Kidney (tissue), 14 donors: Measurements from ENCODE around the gene RAD51B. TPM values are rescaled to one million over a fixed set of nuclear protein-coding genes. Genes with fewer than 3 reads are reported as not detected.
A peak's percentile ranks its signal among the peaks of the same experiment; 100 is the strongest.

Experiments
- DNase-seq, 5 donors: peaks; one replicate each; pipeline ENCODE4 v3.0.0-alpha.2; 2013 to 2020
- FAIRE-seq: peaks from 2 replicates; lab custom pipeline; 2012; peaks lifted over from hg19 to GRCh38; lab: Jason Lieb, UNC
- H3K27ac ChIP-seq, 2 donors: one replicate each; pipeline ENCODE4 v1.7.0; 2013; ENCODE audit warnings: low read depth in 2 of 2, low read length in 2 of 2, inconsistent platforms in 1 of 2
- H3K27me3 ChIP-seq: one replicate; pipeline ENCODE4 v1.7.1; 2013; ENCODE audit warnings: low read length, inconsistent platforms; ENCODE audit not compliant: control insufficient read depth, insufficient read depth
- H3K36me3 ChIP-seq, 3 donors: one replicate each; pipeline versions ENCODE4 v1.7.0 to v1.7.1; 2013; ENCODE audit warnings: low read length in 3 of 3, control low read depth in 1 of 3, inconsistent platforms in 1 of 3; ENCODE audit not compliant: insufficient read depth in 3 of 3, control insufficient read depth in 2 of 3
- H3K4me1 ChIP-seq, 3 donors: one replicate each; pipeline versions ENCODE4 v1.7.0 to v1.7.1; 2013; ENCODE audit warnings: low read length in 3 of 3, inconsistent platforms in 1 of 3, low read depth in 1 of 3; ENCODE audit not compliant: control insufficient read depth in 2 of 3, insufficient read depth in 2 of 3
- H3K4me3 ChIP-seq, 3 donors: one replicate each; pipeline versions ENCODE4 v1.7.0 to v1.8.1; 2013; ENCODE audit warnings: low read length in 3 of 3, control low read depth in 1 of 3, inconsistent platforms in 1 of 3
- H3K9ac ChIP-seq, 3 donors: one replicate each; pipeline versions ENCODE4 v1.7.0 to v1.7.1; 2013; ENCODE audit warnings: low read length in 3 of 3, control low read depth in 1 of 3, inconsistent platforms in 1 of 3
- H3K9me3 ChIP-seq, 3 donors: one replicate each; pipeline versions ENCODE4 v1.7.0 to v1.7.1; 2013; ENCODE audit warnings: low read length in 3 of 3, control low read depth in 1 of 3, inconsistent platforms in 1 of 3; ENCODE audit not compliant: control insufficient read depth in 2 of 3, insufficient read depth in 1 of 3
- CTCF ChIP-seq: IDR thresholded peaks from 3 replicates; pipeline ENCODE4 v1.5.1; 2012; ENCODE audit warnings: mild to moderate bottlenecking, moderate library complexity, borderline replicate concordance; ENCODE audit not compliant: insufficient read depth; ENCODE audit errors: extremely low read depth
- intact Hi-C: fragments of 100-400 bp; cut with DNase I; formaldehyde crosslinking; loops from one replicate; pipeline ENCODE4 v1.11.1; 2022
- polyA plus RNA-seq: library from polyadenylated mRNA; stranded (reverse); fragments of 350-450 nt; fragmentation: Illumina TruSeq; extraction: RNeasy Lipid Tissue Mini Kit (QIAGEN cat#74804); gene quantifications from one replicate; pipeline ENCODE4 v1.2.3, GENCODE V29; 2014; ENCODE audit warnings: low read depth, low replicate concordance; ENCODE audit not compliant: insufficient read depth
- total RNA-seq: library from RNA; stranded (reverse); fragmentation: NEBNext Ultra II Directional; extraction: Animal tissue kit (Norgen Biotek cat#: 25700); gene quantifications from one replicate; pipeline ENCODE4 v1.2.1, GENCODE V29; 2021
- donor health status: control.
- donor health status: control.
- donor health status: control.
- donor health status: control.
- donor health status: control.
- donor health status: DM: yes; HTN: yes; CAD: no.
- donor health status: Normal renal cell carcinoma (clear cell type).

RAD51B gene
- total and polyA plus RNA-seq, 2 donors from 2014 or later = 6.9 to 18.0 TPM

GRCh38 chr14:68509188-68509983 is 689.8 kb downstream of the RAD51B start:
- H3K9me3 ChIP-seq = no peaks in the 10 kb centered on the region
- no peaks in the 10 kb centered on the region for H3K27me3 ChIP-seq
- H3K36me3 ChIP-seq = no peaks in the 10 kb centered on the region
- no peak overlapping the region for H3K9ac ChIP-seq
- FAIRE-seq (no peak), DNase-seq (peak in 1 of 5 donors; percentile 54)
- TF ChIP-seq CTCF = no peak
- no peak overlapping the region for H3K4me3 ChIP-seq
- intact Hi-C loops = no loop called here
- peak overlapping the region in 1 of 2 donors; percentile 5 for H3K27ac ChIP-seq
- H3K4me1 ChIP-seq = peaks cover 0 to 14% (median 5%) of the 10 kb centered on the region in 3 donors

DNA sequence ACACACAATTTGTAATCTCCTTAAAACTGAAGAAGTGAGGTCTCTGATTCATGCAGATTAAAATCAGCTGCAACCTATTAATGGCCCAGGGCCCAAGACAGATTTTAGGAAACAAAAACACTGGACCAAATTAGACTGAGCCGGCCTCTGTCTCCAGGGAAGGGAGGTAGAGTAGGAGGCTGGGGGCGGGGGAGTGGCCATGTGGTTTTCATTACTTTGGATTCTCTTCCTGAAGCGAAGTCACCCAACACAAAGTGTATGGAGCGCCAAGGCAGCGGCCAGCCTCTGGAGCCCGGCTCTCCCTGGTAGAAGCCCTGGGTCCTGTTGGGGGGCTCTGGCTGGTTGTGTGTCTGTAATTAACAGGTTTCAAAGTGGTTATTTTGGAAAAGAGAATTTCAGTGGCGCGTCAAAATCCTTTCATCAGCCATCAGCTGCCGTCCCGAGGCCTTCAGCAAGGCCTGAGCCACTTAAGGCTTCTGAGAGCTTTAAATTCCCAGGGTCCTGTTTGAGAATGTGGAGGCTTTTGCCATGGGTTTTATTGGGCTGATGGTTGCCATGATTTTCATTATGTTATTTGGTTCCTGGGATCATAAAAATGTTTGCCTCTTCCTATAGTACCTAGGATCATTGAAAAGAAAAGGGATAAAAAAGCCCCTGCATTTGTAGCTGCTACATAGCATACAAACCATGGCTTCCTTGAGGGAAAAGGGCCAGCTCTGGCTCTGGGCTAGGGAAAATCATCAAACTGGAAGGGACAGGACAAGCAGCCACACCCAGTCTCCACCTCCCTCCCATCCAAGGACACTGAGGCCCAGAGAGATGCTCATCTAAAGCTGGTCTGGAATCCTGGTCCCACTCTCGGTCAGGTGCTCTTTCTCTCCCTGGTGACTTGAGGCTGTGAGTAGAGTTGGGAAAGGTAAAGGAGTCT is 690.9 kb downstream of the RAD51B start:
- H3K9ac ChIP-seq = no peak overlapping the region
- intact Hi-C loops = no loop called here
- no peaks in the 10 kb centered on the region for H3K27me3 ChIP-seq

More for the DNA sequence above, 690.9 kb downstream of the RAD51B start:
- FAIRE-seq (no peak), DNase-seq (peak in 4 of 5 donors; percentile 69 to 89 (median 71))
- H3K36me3 ChIP-seq = no peaks in the 10 kb centered on the region
- no peak overlapping the region for H3K4me3 ChIP-seq
- no peaks in the 10 kb centered on the region for H3K9me3 ChIP-seq
- peak overlapping the region in 1 of 2 donors; percentile 23 for H3K27ac ChIP-seq
- TF ChIP-seq CTCF = no peak
- peaks cover 0 to 14% (median 5%) of the 10 kb centered on the region in 3 donors for H3K4me1 ChIP-seq
